GM15510 (cell line): ENCODE measurements around the gene MAGI2.

Experiments
- POLR2A ChIP-seq: IDR thresholded peaks from 3 replicates; pipeline ENCODE4 v1.6.1; 2011; ENCODE audit warnings: borderline replicate concordance; ENCODE audit not compliant: insufficient read length; ENCODE audit errors: extremely low read depth

MAGI2 gene

DNA sequence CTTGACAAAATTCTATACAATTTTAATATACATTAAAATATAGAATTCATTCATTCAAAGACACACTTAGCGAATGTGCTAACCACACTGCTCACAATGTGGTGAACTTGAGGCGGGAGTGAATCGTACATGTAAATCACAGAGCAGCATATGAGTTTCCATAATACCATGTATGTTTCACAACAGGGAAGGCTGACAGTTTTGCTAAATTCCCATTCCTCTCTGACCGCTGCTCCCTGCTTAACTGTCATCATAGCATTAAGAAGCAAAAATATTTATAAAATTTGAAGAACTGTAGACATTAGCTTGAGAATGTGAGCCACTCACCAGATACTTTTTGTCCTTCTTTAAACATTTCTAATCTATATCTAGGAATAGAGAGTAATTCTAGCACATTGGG is 763.3 kb downstream of the MAGI2 start:
- TF ChIP-seq POLR2A, result no peak

DNA sequence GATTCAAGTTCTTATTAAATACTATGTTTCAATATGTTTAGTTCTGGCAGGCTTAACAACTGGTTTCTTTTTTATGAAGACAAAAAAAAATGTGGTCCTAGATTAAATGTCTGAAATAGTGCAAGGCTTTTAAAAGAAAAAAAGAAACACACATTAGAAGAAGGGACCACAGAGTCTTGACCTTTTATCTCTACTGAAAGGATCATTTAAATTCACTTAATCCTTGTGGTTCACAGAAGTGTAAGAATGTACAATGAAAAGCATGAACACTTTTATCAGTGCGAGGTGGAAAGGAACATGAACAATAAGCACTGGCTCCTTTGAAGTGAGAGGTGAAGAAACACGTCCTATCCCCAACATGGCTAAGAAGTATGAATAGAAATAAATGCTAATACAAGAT is 765.1 kb downstream of the MAGI2 start:
- TF ChIP-seq POLR2A, result no peak

DNA sequence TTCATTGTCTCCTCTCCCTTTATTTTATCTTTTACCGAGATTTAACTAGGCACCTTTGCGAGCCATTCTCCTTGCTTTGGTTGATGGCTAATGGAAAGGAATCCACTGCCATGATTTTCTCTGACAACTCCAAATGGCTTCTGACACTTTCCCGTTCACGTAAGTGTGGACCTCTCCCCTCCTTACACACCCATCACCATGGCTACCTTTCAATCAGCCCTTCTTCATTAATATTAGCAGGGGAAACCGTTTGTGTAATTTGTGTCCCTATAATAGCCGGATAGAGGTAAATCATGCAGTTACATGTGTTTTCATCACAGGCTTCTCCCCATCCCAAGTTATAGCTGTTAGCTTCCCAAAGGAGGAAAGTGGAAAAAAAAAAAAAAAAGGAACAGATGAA is 767.3 kb downstream of the MAGI2 start:
- no peak for TF ChIP-seq POLR2A

DNA sequence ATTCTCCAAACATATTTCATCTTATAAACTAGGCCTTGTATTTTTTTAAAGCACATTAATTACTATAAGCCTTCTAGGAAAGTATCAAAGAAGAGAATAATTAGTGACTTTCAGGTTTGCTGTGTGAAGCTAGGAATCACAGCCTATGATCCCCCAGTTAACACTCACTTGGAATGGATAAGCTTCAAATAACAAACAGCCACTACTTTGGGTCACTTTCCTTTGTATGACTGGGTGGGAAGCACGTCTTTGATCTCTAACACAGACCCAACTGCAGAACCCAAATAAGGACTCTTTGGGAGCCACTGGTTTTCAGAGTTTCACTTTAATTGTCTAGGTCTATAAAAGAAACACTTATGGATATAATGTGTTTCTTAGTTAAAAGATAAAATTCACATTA is 769.3 kb downstream of the MAGI2 start:
- no peak for TF ChIP-seq POLR2A

DNA sequence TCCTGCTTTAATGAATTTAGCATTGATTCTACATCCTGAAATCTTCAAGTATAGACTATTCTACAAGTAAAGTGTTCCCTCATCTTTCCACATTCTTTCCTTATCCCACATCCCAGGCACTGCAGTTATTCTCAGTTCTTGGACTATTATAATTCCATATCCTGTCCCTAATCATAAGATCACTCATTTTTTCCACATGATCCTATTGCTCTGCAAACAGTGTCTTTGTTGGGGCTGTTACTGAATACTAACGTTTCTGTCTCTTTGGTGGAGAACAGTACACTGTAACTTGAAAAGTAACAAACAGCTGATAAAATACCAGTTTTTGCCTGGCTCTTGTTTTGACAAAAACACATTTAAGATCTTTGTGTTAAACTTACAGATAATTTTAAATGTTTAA is 769.9 kb downstream of the MAGI2 start:
- no peak for TF ChIP-seq POLR2A

DNA sequence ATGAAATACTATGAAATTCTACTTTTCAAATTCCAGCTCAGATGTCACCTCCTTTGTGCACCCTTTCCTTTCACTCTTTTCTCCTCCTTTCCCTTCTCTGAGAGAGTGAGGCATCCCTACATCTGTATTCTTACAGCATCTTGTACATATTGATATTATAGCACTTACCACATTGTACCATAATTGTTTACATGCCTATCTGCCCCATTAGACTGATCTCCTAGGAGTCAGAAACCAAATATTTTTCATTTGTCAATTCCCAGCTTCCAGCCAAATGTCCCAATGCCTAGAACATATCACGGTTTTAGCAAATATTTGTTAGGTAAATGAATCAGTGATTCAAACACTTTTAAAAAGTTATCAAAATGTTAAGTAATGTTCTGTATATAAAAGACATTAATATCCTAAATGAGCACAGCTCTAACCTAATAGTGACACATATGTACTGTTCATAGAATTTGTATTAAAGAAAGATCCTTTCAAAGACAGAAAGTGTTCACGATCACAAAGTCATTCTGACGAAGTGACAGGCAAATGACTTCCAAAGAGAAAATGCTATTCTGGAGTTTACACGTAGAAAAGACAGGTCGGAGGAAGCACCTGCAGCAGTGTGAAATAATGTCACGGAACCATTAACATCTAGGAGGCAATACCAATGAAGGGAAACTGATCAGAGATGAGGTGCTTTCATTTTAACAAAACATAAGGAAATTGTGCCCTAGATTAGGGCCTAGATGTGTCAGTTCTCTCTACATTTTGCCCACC is 774.2 kb downstream of the MAGI2 start:
- TF ChIP-seq POLR2A, result no peak

DNA sequence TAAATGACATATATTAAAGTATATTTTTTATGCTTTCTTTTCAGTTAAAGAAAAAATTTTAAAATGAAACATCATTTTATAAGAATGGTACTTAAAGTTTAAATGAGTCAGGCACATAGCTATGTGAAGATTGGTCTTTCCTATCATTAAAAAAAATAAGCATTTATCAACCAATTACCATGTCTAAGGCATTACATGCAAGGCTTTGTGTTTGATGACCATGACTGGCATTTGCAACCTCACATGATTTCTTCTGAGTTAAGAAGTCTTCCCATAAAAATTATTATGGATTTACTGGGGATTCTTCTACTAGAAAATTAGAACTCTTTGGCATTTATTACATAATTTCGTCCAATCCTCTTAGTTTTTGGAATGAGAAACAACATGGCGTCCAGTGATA is 776.1 kb downstream of the MAGI2 start:
- no peak for TF ChIP-seq POLR2A

DNA sequence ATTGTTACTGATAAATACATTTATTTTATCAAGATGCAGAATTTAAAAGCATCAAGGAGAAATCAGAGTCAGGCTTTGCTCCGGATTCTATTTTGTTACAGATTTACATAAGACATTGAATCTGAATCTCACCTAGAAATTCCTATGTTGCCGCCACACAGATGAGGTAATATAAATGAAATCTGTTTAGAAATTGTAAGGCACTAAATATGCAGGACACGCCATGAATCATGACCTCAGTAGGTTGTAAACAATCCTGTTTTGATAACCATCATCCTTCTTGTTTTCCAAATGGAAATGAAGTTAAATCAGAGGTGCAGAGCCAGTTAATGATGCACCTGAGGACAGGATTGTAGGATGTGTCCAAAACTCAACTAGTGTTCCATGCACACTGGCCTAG is 778.0 kb downstream of the MAGI2 start:
- TF ChIP-seq POLR2A, result no peak

DNA sequence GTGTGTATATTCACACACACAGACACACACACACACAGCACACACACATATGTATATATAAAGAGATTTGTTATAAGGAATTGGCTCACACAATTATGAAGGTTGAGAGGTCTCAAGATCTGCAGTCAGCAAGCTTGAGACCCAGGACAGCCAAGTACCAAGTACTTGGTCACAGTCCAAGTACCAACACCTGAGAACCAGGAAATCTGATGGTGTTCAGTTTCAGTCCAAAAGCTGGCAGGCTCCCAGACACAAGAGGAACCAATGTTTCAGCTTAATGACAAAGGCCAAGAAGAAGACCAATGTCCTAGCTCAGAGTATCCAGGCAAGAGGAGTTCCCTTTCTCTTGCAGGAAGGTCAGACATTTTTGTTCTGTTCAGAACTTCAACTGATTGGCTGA is 780.2 kb downstream of the MAGI2 start:
- no peak for TF ChIP-seq POLR2A

DNA sequence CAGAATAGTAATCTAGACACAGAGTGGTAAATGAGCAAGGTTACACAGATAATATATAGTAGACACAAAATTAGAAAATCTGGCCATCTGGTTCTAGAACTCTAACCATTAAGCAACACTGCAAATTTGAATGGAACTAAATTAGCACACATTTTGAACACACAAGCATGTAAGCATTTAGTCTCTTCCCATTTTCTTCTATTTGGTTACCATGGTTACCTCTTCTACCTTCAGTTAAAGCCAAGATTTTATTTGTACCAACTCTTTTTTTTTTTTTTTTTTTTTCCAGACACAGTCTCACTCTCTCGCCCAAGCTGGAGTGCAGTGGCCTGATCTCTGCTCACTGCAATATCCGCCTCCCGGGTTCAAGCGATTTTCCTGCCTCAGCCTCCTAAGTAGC is 790.5 kb downstream of the MAGI2 start:
- no peak for TF ChIP-seq POLR2A

DNA sequence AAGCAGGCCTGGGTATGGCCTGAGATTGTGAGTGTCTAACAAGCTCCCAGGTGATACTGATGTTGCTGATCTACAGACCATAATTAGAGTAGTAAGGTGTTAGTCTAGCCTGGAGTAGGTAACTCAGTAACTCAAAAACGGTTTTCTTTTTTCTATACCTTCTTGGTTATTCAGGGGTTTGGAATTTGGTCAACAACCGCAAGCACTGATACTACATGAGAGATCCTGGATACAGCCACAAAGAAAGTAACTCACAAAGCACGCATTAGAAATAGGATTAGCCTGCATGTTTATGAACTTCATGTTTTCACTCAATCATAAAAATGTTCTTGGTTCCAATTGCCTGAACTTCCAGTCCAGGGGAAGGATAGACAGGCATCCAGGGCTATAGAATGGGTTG is 803.5 kb downstream of the MAGI2 start:
- no peak for TF ChIP-seq POLR2A

DNA sequence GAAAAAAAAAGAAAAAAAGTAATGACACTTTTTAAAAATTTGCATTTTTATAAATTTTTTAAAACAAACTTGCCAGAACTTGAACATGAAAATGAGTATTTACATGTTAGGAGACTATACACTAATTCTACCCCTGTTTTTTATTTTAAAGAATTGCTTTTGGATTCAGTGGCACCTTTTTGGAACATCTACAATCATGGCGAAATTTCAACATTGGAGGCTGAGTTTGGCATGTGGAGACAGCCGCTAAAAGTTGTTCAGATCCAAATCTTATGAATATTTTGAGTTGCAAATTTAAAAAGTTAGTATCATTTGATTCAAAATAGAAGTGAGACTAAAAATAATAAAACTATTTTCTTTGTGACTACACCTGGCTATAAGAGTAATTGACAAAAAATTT is 804.2 kb downstream of the MAGI2 start:
- TF ChIP-seq POLR2A, result no peak

DNA sequence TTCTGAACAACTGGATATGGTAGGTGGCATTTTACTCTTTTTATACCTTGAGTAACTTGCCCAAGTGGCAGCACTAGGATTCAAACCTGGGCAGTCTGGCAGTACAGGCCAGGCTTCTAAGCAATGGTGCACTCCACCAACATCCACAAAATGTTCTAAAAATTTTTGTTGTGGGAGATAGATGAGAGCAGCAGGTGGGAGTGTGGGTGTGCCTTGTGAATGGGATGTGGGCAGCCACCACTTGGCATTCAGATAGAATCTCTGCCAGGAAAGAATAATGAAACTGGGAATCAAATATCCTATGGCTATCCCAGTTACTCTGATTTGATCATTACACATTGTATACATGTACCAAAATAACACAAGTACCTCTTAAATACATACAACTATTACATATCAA is 810.7 kb downstream of the MAGI2 start:
- TF ChIP-seq POLR2A, result no peak

DNA sequence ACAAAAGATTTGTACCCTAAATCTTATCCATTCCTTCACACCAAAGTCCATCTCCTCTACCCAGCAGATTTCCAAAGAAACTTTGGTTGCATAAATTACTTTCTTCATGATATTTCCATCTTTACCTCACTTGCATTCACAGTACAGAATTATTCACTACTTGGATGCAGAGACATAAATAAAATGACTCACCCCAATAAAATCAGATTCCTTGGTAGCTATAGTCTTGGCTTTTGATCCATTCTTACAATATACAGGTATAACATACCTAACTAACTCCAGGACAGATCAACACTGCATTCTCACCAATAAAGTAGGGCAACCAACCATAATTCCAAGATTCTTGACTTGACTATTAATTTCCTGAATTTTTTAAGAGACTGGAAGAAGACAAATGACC is 815.1 kb downstream of the MAGI2 start:
- no peak for TF ChIP-seq POLR2A

DNA sequence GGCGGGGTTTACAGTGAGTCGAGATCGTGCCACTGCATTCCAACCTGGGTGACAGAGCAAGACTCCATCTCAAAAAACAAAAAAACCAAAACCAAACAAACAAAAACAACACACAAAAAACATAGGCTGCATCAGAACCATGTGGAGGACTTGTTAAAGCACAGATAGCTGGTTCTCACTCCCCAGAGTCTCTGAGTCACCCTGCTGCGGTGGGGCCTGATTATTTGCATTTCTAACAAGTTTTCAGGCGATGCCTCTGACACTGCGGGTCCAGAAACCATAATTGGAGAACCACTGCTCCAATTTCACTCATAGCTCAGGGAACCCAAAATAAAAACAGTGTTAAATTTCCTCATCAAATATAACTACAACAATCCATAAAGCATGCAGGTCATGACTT is 816.7 kb downstream of the MAGI2 start:
- no peak for TF ChIP-seq POLR2A

DNA sequence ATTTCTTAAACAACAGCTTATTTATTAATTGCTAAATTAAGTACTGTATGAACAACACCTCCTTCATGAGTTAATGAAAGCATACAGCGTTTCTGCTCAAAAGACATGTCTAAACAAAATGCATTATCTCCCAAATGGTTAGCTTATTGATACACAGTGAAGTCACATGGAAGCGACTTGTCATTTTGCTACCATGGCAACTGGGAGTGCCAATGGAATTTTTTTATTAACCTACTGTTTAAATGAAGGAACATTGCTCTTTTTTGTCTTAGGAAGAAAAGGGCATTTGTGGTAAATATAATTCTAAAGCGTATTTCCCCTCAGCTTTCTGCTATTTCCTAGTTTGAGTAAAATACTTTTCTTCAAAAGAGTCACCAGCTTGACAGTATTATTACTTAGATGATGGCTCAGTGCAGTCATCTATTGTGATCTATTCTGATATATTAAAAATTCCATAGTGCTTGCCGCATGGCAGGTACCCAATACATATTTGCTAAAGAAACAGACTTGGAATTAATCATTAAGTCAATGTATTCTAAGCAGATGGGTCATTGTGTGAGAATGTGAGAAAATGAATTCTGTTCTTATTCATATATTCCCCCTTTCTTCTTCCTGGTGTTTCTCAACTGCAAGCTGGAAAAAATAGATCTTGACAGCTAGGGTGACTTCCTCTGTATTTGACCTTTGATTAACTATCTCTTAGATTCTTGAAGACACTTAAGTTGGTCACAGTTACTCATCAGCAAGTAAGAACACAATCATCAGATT is 818.3 kb downstream of the MAGI2 start:
- TF ChIP-seq POLR2A, result no peak
